ENCODE results near the gene PLA2G2D. TPM values are rescaled to one million over a fixed set of nuclear protein-coding genes. Genes with fewer than 3 reads are reported as not detected.

The PLA2G2D gene
- polyA plus RNA-seq, 3 donors: 0.08 TPM; not detected in 1

- Histone ChIP-seq H3K9ac (ENCODE audit: insufficient read depth, low read length, poor library complexity, severe bottlenecking) (no peak overlapping the region), H3K36me3 (replicated peaks in 1 of 2; ENCODE audit: control insufficient read depth in 1 of 2, insufficient read depth in 2 of 2, low read length in 2 of 2) (no peaks in the 10 kb centered on the region), H2AFZ (ENCODE audit: insufficient read depth, low read depth, low read length, poor library complexity, severe bottlenecking) (no peak overlapping the region), H4K20me1 (ENCODE audit: insufficient read depth, low read length) (no peaks in the 10 kb centered on the region), H3K4me1 (ENCODE audit: control insufficient read depth in 1 of 2, insufficient read depth in 2 of 2, low read length in 2 of 2) (no peaks in the 10 kb centered on the region), H3K79me2 (ENCODE audit: insufficient read depth, low read length) (no peaks in the 10 kb centered on the region), H3K4me2 (replicated peaks; ENCODE audit: extremely low read depth, low read length, poor library complexity, severe bottlenecking) (no peak overlapping the region), H3K27ac (ENCODE audit: low read depth in 1 of 2, low read length in 2 of 2) (no peak overlapping the region), H3K9me3 (replicated peaks in 1 of 2; ENCODE audit: control insufficient read depth in 1 of 2, insufficient read depth in 1 of 2, low read length in 2 of 2) (no peaks in the 10 kb centered on the region), H3K4me3 (replicated peaks in 1 of 3; ENCODE audit: low read depth in 2 of 3, low read length in 3 of 3) (no peak overlapping the region), H3K27me3 (ENCODE audit: control insufficient read depth in 2 of 2, insufficient read depth in 2 of 2, low read length in 2 of 2) (no peaks in the 10 kb centered on the region)
- whole genome bisulfite sequencing (ENCODE audit: insufficient coverage): 89% methylated on average over 8 of the region's 8 CpGs
- DNase-seq: no peak
- no peak overlapping the region for H3K27ac Mint-ChIP-seq
- no peak overlapping the region for H3K4me3 Mint-ChIP-seq
- H3K4me1 Mint-ChIP-seq: no peaks in the 10 kb centered on the region
- intact Hi-C loops (cut with micrococcal nuclease): no loop called here
- no peaks in the 10 kb centered on the region for H3K9me3 Mint-ChIP-seq
- H3K36me3 Mint-ChIP-seq: no peaks in the 10 kb centered on the region
- H3K27me3 Mint-ChIP-seq (ENCODE audit: low read depth in 3 of 3): peaks cover 4 to 18% (median 5%) of the 10 kb centered on the region in 3 donors
- TF ChIP-seq CTCF (IDR thresholded peaks at IDR 0.05): no peak
Measured at GRCh38 chr1:20143318-20143717, 24.0 kb upstream of the PLA2G2D start.

- no peak overlapping the region for H3K27ac Mint-ChIP-seq
Measured at GRCh38 chr1:20142001-20142710, 22.8 kb upstream of the PLA2G2D start.

More at GRCh38 chr1:20142001-20142710, 22.8 kb upstream of the PLA2G2D start:
- no peaks in the 10 kb centered on the region for H3K36me3 Mint-ChIP-seq
- Histone ChIP-seq H3K27ac (ENCODE audit: low read depth in 1 of 2, low read length in 2 of 2) (no peak overlapping the region), H4K20me1 (ENCODE audit: insufficient read depth, low read length) (no peaks in the 10 kb centered on the region), H3K27me3 (ENCODE audit: control insufficient read depth in 2 of 2, insufficient read depth in 2 of 2, low read length in 2 of 2) (no peaks in the 10 kb centered on the region), H3K4me3 (replicated peaks in 1 of 3; ENCODE audit: low read depth in 2 of 3, low read length in 3 of 3) (no peak overlapping the region), H3K36me3 (replicated peaks in 1 of 2; ENCODE audit: control insufficient read depth in 1 of 2, insufficient read depth in 2 of 2, low read length in 2 of 2) (no peaks in the 10 kb centered on the region), H3K4me1 (ENCODE audit: control insufficient read depth in 1 of 2, insufficient read depth in 2 of 2, low read length in 2 of 2) (no peaks in the 10 kb centered on the region), H3K9ac (ENCODE audit: insufficient read depth, low read length, poor library complexity, severe bottlenecking) (no peak overlapping the region), H3K9me3 (replicated peaks in 1 of 2; ENCODE audit: control insufficient read depth in 1 of 2, insufficient read depth in 1 of 2, low read length in 2 of 2) (no peaks in the 10 kb centered on the region), H3K4me2 (replicated peaks; ENCODE audit: extremely low read depth, low read length, poor library complexity, severe bottlenecking) (no peak overlapping the region), H2AFZ (ENCODE audit: insufficient read depth, low read depth, low read length, poor library complexity, severe bottlenecking) (no peak overlapping the region), H3K79me2 (ENCODE audit: insufficient read depth, low read length) (no peaks in the 10 kb centered on the region)
- WGBS (ENCODE audit: insufficient coverage): 87% methylated on average over 4 of the region's 13 CpGs
- no peak for TF ChIP-seq CTCF (IDR thresholded peaks at IDR 0.05)
- no peaks in the 10 kb centered on the region for H3K4me1 Mint-ChIP-seq
- peaks cover 5 to 15% (median 6%) of the 10 kb centered on the region in 3 donors for H3K27me3 Mint-ChIP-seq (ENCODE audit: low read depth in 3 of 3)
- DNase-seq: no peak
- intact Hi-C loops (cut with micrococcal nuclease): no loop called here
- no peak overlapping the region for H3K4me3 Mint-ChIP-seq
- H3K9me3 Mint-ChIP-seq: no peaks in the 10 kb centered on the region

Data from CD14-positive monocyte (primary cell).